Right lobe of liver (tissue), 6 donors: ENCODE results near the gene GSKIP. TPM values are rescaled to one million over a fixed set of nuclear protein-coding genes. Genes with fewer than 3 reads are reported as not detected.

ENCODE experiments used
- ATAC-seq, 4 donors: fragments of 200-7000 bp; cut with Tn5 transposase; one replicate each; pipeline ENCODE4 v1.9.1; 2020; ENCODE audit warnings: mild to moderate bottlenecking in 4 of 4, moderate library complexity in 4 of 4
- DNase-seq, 3 donors: peaks; one replicate each; pipeline ENCODE4 v3.0.0-alpha.2; 2020
- H3K27ac ChIP-seq, 3 donors: fragments of 200-600 bp; one replicate each; pipeline ENCODE4 v1.8.0; 2022
- H3K27me3 ChIP-seq, 2 donors: fragments of 200-600 bp; one replicate each; pipeline ENCODE4 v1.8.0; 2022
- H3K36me3 ChIP-seq, 4 donors: fragments of 200-600 bp; sonication (generic) in 1 of 4; one replicate each; pipeline versions ENCODE4 v1.5.1 to v1.8.0; 2017 to 2022; ENCODE audit warnings: control low read depth in 1 of 4
- H3K4me1 ChIP-seq, 4 donors: fragments of 200-600 bp; sonication (generic) in 1 of 4; one replicate each; pipeline versions ENCODE4 v1.5.1 to v1.8.0; 2017 to 2022; ENCODE audit warnings: control low read depth in 1 of 4
- H3K4me3 ChIP-seq, 3 donors: fragments of 200-600 bp; one replicate each; pipeline ENCODE4 v1.8.0; 2022
- H3K9me3 ChIP-seq, 4 donors: fragments of 200-600 bp; sonication (generic) in 1 of 4; one replicate each; pipeline versions ENCODE4 v1.5.1 to v1.8.0; 2017 to 2022; ENCODE audit warnings: control low read depth in 1 of 4
- POLR2A ChIP-seq: fragments of 450-650 bp; IDR thresholded peaks from one replicate; pipeline ENCODE4 v1.6.1; 2017; ENCODE audit warnings: antibody characterized with exemption, mild to moderate bottlenecking
- WGBS: methylation state at CpG from one replicate; pipeline ENCODE4 v1.1.6; 2018; ENCODE audit warnings: low coverage, low lambda C conversion rate; ENCODE audit not compliant: insufficient coverage; ENCODE audit errors: missing lambda C conversion rate; 5-methylcytosine and 5-hydroxymethylcytosine counted together
- intact Hi-C, 2 donors: fragments of 100-400 bp; cut with DNase I; formaldehyde crosslinking; loops; one replicate each; pipeline versions ENCODE4 v1.11.2 to v1.14.1; 2022
- small RNA-seq, 2 experiments: library from RNA; depleted of rRNA; stranded (forward); fragments of <200 nt; gene quantifications; one replicate each; pipeline ENCODE3, GENCODE V24; 2016
- total RNA-seq, 6 experiments: library from RNA; depleted of rRNA in 2 of 6; stranded (reverse); fragments of >200 nt in 2 of 6; fragmentation: NEBNext Ultra II Directional in 3 of 6; extraction: Animal tissue kit (Norgen Biotek cat#: 25700) in 3 of 6; gene quantifications; one replicate each; pipeline versions ENCODE4 v1.1.0 to v1.2.4, GENCODE V29; 2016 to 2023
- TF ChIP-seq, protein P1 (sequence below), 4 donors: fragments of 200-600 bp in 3 of 4; fragments of 450-650 bp in 1 of 4; IDR thresholded peaks; one replicate each; pipeline versions ENCODE4 v1.5.1 to v1.8.0; 2016 to 2022; ENCODE audit warnings: antibody characterized with exemption in 4 of 4, mild to moderate bottlenecking in 2 of 4
- donor health status: DM: no; HTN: yes; CAD: no.
- donor health status: DM: no; HTN: no; CAD: no.
- donor health status: DM: no; HTN: no; CAD: no.
- donor health status: DM: no; HTN: yes; CAD: no.
- donor health status: DM: no; HTN: yes; CAD: no.

GSKIP gene
- total RNA-seq, 6 experiments from 2014 or later: 7.4 to 25.2 (median 15.5) TPM

DNA sequence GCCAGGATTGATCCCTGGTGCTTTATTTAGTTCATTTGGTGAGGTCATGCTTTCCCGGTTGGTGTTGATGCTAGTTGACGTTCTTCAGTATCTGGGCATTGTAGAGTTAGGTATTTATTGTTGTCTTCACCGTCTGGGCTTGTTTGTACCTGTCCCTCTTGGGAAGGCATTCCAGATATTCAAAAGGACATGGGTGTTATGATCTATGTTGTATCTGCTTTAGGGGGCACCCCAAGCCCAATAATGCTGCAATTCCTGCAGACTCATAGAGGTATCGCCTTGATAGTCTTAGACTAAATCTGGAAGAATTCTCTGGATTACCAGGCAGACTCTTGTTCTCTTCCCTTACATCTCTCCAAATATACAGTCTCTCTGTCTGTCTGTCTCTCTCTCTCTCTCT is 70.7 kb downstream of the GSKIP start:
- Histone ChIP-seq H3K27me3 (no peaks in the 10 kb centered on the region), H3K27ac (no peak overlapping the region), H3K4me3 (no peak overlapping the region), H3K36me3 (no peaks in the 10 kb centered on the region), H3K9me3 (no peaks in the 10 kb centered on the region), H3K4me1 (no peaks in the 10 kb centered on the region)
- WGBS: 67% methylated on average over 4 of the region's 4 CpGs
- ATAC-seq: no peak
- intact Hi-C loops: no loop called here
- DNase-seq: no peak
- no peak for TF ChIP-seq POLR2A
- TF ChIP-seq, protein P1, sequence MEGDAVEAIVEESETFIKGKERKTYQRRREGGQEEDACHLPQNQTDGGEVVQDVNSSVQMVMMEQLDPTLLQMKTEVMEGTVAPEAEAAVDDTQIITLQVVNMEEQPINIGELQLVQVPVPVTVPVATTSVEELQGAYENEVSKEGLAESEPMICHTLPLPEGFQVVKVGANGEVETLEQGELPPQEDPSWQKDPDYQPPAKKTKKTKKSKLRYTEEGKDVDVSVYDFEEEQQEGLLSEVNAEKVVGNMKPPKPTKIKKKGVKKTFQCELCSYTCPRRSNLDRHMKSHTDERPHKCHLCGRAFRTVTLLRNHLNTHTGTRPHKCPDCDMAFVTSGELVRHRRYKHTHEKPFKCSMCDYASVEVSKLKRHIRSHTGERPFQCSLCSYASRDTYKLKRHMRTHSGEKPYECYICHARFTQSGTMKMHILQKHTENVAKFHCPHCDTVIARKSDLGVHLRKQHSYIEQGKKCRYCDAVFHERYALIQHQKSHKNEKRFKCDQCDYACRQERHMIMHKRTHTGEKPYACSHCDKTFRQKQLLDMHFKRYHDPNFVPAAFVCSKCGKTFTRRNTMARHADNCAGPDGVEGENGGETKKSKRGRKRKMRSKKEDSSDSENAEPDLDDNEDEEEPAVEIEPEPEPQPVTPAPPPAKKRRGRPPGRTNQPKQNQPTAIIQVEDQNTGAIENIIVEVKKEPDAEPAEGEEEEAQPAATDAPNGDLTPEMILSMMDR (IDR thresholded peaks at IDR 0.05): no peak

Small RNAs within 50 kb of the gene (small RNA-seq; reads per million reads assigned to genes)
- gene RNU2-33P: 0 to 0.13 reads per million in 2 experiments

Other genes with a start within 250 kb of the GSKIP start
- gene BDKRB2, start 158.7 kb upstream of the GSKIP start, total RNA-seq: under 1 TPM; 0.07 to 0.60 (median 0.22) TPM
- gene BDKRB1, start 107.3 kb upstream of the GSKIP start, total RNA-seq: under 1 TPM in 1 of 6 experiments, not detected in 5; 0.31 TPM
- gene ATG2B, start 185 bp upstream of the GSKIP start, total RNA-seq: 10 to 100 TPM; 13.9 to 24.4 (median 16.3) TPM
- gene AK7, start 28.6 kb downstream of the GSKIP start, total RNA-seq: 1 to 10 TPM in 2 of 6 experiments, under 1 TPM in 4; 0.31 to 1.9 (median 0.85) TPM
- gene PAPOLA, start 138.9 kb downstream of the GSKIP start, total RNA-seq: 100 to 1,000 TPM in 1 of 6 experiments, 10 to 100 TPM in 5; 68.0 to 102 (median 88.1) TPM